ENCODE measurements around the gene NOTCH4. TPM values are rescaled to one million over a fixed set of nuclear protein-coding genes. Genes with fewer than 3 reads are reported as not detected.

NOTCH4 gene
- total RNA-seq, 4 donors from 2014 or later, result 2.6 to 24.3 (median 9.6) TPM

DNA sequence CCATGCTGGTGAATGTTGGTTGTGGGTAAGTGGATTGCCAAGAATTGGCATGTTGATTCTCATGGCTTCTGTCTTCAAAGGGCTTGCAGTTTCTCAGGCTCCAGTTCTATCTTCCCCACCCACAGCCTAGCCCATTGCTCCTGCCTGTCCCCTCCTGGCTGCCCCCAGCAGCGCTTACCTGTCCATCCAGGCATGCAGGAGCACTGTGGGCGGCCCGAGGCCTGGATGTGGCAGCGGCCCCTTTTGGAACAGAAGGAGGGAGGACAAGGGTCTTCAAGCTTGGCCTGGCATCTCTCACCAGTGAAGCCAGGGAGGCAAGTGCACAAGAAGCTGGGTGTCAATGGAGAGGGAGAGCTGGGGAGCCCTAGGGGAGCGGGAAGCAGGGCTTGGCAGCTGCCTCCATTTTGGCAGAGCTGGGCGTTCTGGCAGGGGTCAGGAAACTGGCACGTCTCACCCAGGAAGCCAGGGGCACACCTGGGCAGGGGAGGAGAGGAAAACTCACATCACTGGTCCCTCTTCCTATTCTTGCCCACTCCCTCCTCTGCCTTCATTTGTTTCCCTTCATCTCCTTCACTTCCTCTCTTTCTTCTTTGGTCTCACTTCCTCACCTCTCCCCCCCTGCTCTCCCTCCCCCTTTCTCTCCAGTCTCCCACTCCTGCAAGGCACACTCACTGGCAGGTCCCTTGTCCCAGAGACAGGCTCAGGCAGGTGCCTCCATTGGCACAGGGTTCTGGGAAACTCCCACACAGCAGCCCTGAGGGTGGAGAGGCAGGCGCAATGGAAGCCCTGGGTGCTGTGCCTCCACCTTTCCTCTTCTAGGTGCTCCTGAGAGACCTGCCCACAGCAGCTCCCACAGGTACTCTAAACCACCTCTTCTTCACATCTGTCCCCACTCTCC is 1.3 kb downstream of the NOTCH4 start:
- H3K27me3 ChIP-seq, result no peaks in the 10 kb centered on the region
- H3K4me3 ChIP-seq, result no peak overlapping the region
- intact Hi-C loops (cut with DNase I; ENCODE audit: low total_unique reads), result no loop called here
- no peaks in the 10 kb centered on the region for H3K4me1 ChIP-seq
- in situ Hi-C loops (cut with MboI; ENCODE audit: low pct_ligation_motif_present in 1 of 4, low pct_unique_long_range_greater_than_20kb in 1 of 4, low sequenced_read_pairs in 3 of 4), result no loop called here
- no peak for DNase-seq
- H3K36me3 ChIP-seq, result no peaks in the 10 kb centered on the region
- TF ChIP-seq POLR2A (IDR thresholded peaks at IDR 0.05) (no peak), POLR2AphosphoS5 (IDR thresholded peaks at IDR 0.05) (no peak), EP300 (IDR thresholded peaks at IDR 0.05; ENCODE audit: low read depth) (no peak)
- TF ChIP-seq, protein P1, sequence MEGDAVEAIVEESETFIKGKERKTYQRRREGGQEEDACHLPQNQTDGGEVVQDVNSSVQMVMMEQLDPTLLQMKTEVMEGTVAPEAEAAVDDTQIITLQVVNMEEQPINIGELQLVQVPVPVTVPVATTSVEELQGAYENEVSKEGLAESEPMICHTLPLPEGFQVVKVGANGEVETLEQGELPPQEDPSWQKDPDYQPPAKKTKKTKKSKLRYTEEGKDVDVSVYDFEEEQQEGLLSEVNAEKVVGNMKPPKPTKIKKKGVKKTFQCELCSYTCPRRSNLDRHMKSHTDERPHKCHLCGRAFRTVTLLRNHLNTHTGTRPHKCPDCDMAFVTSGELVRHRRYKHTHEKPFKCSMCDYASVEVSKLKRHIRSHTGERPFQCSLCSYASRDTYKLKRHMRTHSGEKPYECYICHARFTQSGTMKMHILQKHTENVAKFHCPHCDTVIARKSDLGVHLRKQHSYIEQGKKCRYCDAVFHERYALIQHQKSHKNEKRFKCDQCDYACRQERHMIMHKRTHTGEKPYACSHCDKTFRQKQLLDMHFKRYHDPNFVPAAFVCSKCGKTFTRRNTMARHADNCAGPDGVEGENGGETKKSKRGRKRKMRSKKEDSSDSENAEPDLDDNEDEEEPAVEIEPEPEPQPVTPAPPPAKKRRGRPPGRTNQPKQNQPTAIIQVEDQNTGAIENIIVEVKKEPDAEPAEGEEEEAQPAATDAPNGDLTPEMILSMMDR (IDR thresholded peaks at IDR 0.05), result no peak
- no peak overlapping the region for H3K27ac ChIP-seq
- H3K9me3 ChIP-seq, result no peaks in the 10 kb centered on the region
- 90% methylated on average over 8 of the region's 8 CpGs; no CpG with 5 or more reads in 1 of the 2 donors for WGBS, 2 donors (ENCODE audit: low coverage in 1 of 2)

DNA sequence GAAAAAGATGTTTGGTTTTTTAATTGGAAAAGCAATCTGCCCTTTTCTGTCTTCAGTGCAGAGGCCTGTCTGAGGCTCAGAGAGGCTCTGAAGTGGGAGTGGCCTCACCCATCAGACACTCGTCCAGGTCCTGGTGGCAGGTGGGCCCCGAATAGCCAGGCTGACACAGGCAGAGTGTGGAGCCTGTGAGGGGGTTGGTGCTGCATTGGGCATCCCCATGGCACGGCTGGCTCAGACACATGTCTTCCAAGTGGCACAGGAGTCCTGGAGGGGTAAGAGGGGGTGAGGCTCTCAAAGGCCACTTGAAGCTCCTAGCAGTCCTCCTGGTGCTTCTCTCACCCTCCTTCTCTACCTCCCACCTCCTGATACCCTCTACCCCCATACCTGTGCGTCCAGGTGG is 3.8 kb downstream of the NOTCH4 start:
- no peaks in the 10 kb centered on the region for H3K36me3 ChIP-seq
- in situ Hi-C loops (cut with MboI; ENCODE audit: low pct_ligation_motif_present in 1 of 4, low pct_unique_long_range_greater_than_20kb in 1 of 4, low sequenced_read_pairs in 3 of 4) (no loop called here), intact Hi-C loops (cut with DNase I; ENCODE audit: low total_unique reads) (no loop called here)
- no peak overlapping the region for H3K4me3 ChIP-seq
- H3K27me3 ChIP-seq, result no peaks in the 10 kb centered on the region
- DNase-seq, result no peak
- H3K27ac ChIP-seq, result no peak overlapping the region
- TF ChIP-seq, protein P1 (IDR thresholded peaks at IDR 0.05), result no peak
- TF ChIP-seq POLR2A (IDR thresholded peaks at IDR 0.05) (no peak), POLR2AphosphoS5 (IDR thresholded peaks at IDR 0.05) (no peak), EP300 (IDR thresholded peaks at IDR 0.05; ENCODE audit: low read depth) (no peak)
- H3K9me3 ChIP-seq, result no peaks in the 10 kb centered on the region
- 74% methylated on average over 4 of the region's 4 CpGs; no CpG with 5 or more reads in 1 of the 2 donors for WGBS, 2 donors (ENCODE audit: low coverage in 1 of 2)
- no peaks in the 10 kb centered on the region for H3K4me1 ChIP-seq

DNA sequence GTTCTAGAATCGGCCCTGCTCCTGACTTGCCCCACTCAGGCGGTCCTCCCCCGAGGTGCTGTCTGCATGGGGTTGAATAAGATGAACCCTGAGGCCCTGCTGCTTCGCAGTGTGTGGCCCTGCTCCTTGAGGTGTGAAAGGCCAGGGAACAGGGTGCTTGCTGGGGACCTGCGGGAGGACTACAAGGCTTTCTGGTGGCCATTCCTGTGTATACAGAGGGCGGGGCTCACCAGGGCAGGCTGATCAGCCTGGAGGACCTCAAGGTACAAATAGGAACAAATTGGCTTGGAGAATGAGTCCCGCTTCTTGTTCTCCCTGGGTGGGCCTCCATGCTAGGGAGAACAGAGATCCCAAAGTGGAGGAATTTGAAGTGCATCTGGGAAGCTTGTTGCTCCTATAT is 5.7 kb downstream of the NOTCH4 start:
- Histone ChIP-seq H3K4me3 (no peak overlapping the region), H3K27ac (no peak overlapping the region), H3K27me3 (no peaks in the 10 kb centered on the region), H3K4me1 (no peaks in the 10 kb centered on the region), H3K36me3 (no peaks in the 10 kb centered on the region), H3K9me3 (no peaks in the 10 kb centered on the region)
- TF ChIP-seq POLR2AphosphoS5 (IDR thresholded peaks at IDR 0.05) (no peak), EP300 (IDR thresholded peaks at IDR 0.05; ENCODE audit: low read depth) (no peak), POLR2A (IDR thresholded peaks at IDR 0.05) (no peak)
- TF ChIP-seq, protein P1 (IDR thresholded peaks at IDR 0.05), result no peak
- DNase-seq, result no peak
- in situ Hi-C loops (cut with MboI; ENCODE audit: low pct_ligation_motif_present in 1 of 4, low pct_unique_long_range_greater_than_20kb in 1 of 4, low sequenced_read_pairs in 3 of 4), result no loop called here
- 73% methylated on average over 4 of the region's 7 CpGs; no CpG with 5 or more reads in 1 of the 2 donors for WGBS, 2 donors (ENCODE audit: low coverage in 1 of 2)
- intact Hi-C loops (cut with DNase I; ENCODE audit: low total_unique reads), result no loop called here

DNA sequence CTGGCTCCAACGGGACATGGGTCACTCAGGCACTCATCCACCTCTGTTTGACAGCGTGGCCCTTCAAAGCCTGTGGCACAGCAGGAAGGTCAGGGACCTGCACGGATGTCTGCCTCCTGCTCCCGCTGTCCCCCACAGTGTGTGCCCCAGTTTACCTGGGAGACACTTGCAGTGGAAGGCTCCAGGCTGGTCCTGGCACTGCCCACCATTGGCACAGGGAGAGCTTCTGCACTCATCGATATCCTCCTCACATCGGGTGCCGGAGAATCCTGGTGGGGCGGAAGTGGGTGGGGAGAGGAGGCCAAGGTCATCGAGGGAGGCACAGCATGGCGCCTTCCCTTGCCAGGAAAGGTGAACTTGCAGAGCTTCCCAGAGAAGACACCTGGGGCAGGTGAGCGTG is 6.9 kb downstream of the NOTCH4 start:
- in situ Hi-C loops (cut with MboI; ENCODE audit: low pct_ligation_motif_present in 1 of 4, low pct_unique_long_range_greater_than_20kb in 1 of 4, low sequenced_read_pairs in 3 of 4), result no loop called here
- no peaks in the 10 kb centered on the region for H3K36me3 ChIP-seq
- H3K4me1 ChIP-seq, result no peaks in the 10 kb centered on the region
- intact Hi-C loops (cut with DNase I; ENCODE audit: low total_unique reads), result no loop called here
- no peak for DNase-seq
- H3K9me3 ChIP-seq, result no peaks in the 10 kb centered on the region
- WGBS, 2 donors (ENCODE audit: low coverage in 1 of 2), result 91% methylated on average over 11 of the region's 11 CpGs; no CpG with 5 or more reads in 1 of the 2 donors
- no peak overlapping the region for H3K27ac ChIP-seq
- no peaks in the 10 kb centered on the region for H3K27me3 ChIP-seq
- TF ChIP-seq, protein P1 (IDR thresholded peaks at IDR 0.05), result no peak
- no peak for TF ChIP-seq POLR2AphosphoS5 (IDR thresholded peaks at IDR 0.05)
- no peak overlapping the region for H3K4me3 ChIP-seq

Measured in transverse colon (tissue), 4 donors.